Skeletal muscle satellite cell (primary cell): Measurements from ENCODE around the gene PLIN3.
"Not testable (repeated sequence)": the region's sequence is repeated elsewhere in the genome, so short reads cannot be mapped to it uniquely, and the experiment has no call there.

Source experiments
- H3K27me3 ChIP-seq: 2 replicates; pipeline ENCODE4 v1.7.0; 2013; ENCODE audit warnings: low read length; ENCODE audit not compliant: control insufficient read depth, insufficient read depth
- H3K36me3 ChIP-seq: 2 replicates; pipeline ENCODE4 v1.7.0; 2013; ENCODE audit warnings: mild to moderate bottlenecking, control low read depth, low read length; ENCODE audit not compliant: insufficient read depth
- H3K4me1 ChIP-seq: 2 replicates; pipeline ENCODE4 v1.7.0; 2013; ENCODE audit warnings: low read length; ENCODE audit not compliant: control insufficient read depth, insufficient read depth
- H3K4me2 ChIP-seq: 2 replicates; pipeline ENCODE4 v1.7.0; 2013; ENCODE audit warnings: mild to moderate bottlenecking, low read length
- H3K4me3 ChIP-seq: 2 replicates; pipeline ENCODE4 v1.7.0; 2013; ENCODE audit warnings: low read length
- H3K9ac ChIP-seq: 2 replicates; pipeline ENCODE4 v1.7.0; 2013; ENCODE audit warnings: mild to moderate bottlenecking, low read depth, low read length, moderate library complexity
- H3K9me3 ChIP-seq: replicated peaks from 2 replicates; pipeline ENCODE4 v1.7.0; 2013; ENCODE audit warnings: mild to moderate bottlenecking, control low read depth, low read length

The PLIN3 gene

DNA sequence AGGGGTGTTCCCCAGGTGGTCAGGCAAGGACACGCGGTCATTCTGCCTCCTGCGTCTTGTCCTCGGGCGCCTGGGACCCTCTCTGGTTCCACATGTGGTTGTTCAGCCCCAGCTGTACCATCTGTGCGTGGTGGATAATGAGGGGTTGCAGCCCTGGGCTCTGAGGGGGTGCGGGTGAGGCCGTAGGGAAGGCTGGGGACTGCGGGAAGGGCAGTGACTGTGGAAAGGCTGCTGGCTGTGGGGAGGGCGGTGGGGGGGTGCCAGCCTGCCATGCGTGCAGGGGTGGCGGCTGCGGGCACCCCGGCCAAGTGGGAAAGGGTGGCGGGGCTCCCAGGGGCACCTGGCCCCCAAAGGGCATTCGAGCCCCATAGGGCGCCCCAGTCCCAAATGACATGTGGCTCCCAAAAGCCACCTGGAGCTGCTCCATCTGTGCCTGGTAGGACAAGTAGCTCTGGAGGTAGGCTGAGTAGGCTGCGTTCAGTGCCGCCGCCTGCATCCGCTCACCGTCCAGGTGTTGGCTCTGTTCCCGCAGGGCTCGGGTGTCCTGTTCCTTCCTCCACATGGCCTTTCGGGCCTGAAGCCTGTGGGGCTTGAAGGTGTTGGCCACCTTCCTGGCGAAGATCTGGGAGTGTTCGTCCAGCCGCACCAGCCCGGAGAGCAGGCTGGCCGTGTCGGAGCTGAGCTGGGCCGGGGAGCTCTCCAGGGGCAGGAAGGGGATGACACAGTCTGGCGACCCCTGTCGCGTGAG lies 51.1 kb downstream of the PLIN3 start:
- Histone ChIP-seq H3K27me3 (no peaks in the 10 kb centered on the region), H3K9me3 (no peaks in the 10 kb centered on the region), H3K9ac (peak overlapping the region; percentile 22), H3K4me3 (no peak overlapping the region), H3K4me1 (peaks cover 10% of the 10 kb centered on the region), H3K36me3 (peaks cover 21% of the 10 kb centered on the region), H3K4me2 (no peak overlapping the region)

DNA sequence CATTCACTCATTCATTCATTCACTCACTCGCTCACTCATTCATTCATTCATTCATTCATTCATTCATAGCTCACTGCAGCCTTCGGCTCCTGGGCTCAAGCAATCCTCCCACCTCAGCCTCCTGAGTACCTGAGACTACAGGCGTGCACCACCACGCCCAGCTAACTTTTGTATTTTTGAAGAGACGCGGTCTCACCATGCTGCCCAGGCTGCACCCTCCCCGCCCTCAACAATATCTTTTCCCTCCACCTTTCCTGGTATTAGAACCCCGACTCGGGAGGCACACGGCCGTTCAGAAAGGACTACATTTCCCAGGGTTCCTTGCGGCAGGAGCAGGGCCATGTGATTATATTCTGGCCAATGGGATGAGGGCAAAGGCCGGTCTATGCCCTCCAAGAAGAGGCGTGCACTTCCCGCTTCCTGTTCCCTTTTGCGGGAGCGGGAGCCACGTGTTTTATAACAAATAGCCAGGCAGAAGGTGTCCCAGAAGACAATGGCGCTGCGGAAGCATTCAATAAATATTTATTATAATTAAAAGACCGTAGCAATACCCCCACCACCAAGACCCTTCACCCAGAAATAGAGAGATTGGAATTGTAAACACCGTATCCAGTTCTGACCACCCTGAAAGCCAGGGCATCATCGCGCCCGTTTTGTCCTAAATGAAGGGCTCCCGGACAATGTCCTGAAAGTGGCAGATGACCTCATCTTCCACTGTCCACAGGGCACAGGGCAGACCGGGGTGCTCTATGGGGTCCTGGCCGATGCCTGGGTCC lies 51.9 kb downstream of the PLIN3 start:
- H3K4me3 ChIP-seq: no peak overlapping the region
- H3K36me3 ChIP-seq: peaks cover 21% of the 10 kb centered on the region
- H3K9me3 ChIP-seq: no peaks in the 10 kb centered on the region
- peaks cover 10% of the 10 kb centered on the region for H3K4me1 ChIP-seq
- H3K9ac ChIP-seq: peak overlapping the region; percentile 22
- H3K27me3 ChIP-seq: no peaks in the 10 kb centered on the region
- peak overlapping the region; percentile 39 for H3K4me2 ChIP-seq

- Histone ChIP-seq H3K36me3 (peaks cover 21% of the 10 kb centered on the region), H3K9me3 (no peaks in the 10 kb centered on the region), H3K9ac (no peak overlapping the region), H3K4me3 (no peak overlapping the region), H3K27me3 (no peaks in the 10 kb centered on the region), H3K4me2 (no peak overlapping the region), H3K4me1 (peaks cover 10% of the 10 kb centered on the region)
Observed at GRCh38 chr19:4814625-4815425, 52.6 kb downstream of the PLIN3 start.

DNA sequence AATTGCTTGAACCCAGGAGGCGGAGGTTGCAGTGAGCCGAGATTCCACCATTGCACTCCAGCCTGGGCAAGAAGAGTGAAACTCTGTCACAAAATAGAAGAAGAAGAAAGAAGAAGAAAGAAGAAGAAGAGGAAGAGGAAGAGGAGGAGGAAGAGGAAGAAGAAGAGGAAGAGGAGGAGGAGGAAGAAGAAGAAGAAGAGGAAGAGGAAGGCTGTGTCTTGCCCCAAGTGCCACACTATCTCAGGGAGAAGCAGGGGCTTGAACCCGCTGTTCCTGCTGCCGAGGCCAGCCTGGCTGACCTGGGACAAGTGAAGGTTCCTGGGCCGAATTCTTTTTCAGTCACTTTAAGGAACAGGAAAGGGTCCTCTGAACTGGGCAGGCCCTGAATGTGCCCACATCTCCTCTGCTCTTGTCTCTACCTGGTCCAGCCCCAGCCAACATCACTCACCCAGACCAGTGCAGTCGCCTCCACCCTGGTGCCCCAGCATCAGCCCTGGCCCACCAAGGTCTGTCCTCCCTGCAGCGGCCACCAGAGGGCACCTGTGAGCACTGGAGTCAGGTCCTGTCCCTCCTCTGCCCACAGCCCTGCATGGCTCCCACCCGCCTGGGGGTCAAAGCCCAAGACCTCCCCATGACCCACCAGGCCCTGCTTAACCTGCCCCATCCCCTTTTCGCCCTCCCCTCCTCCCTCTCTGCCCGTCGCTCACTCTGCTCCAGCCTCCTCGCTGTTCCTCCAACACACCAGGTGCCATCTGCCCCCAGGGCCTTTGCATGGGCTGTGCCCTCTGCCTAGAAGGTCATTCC lies 55.9 kb downstream of the PLIN3 start:
- no peak overlapping the region for H3K4me3 ChIP-seq
- H3K9ac ChIP-seq: no peak overlapping the region
- no peaks in the 10 kb centered on the region for H3K27me3 ChIP-seq
- H3K36me3 ChIP-seq: peaks cover 7% of the 10 kb centered on the region
- H3K9me3 ChIP-seq: no peaks in the 10 kb centered on the region
- H3K4me2 ChIP-seq: no peak overlapping the region
- peaks cover 10% of the 10 kb centered on the region for H3K4me1 ChIP-seq

DNA sequence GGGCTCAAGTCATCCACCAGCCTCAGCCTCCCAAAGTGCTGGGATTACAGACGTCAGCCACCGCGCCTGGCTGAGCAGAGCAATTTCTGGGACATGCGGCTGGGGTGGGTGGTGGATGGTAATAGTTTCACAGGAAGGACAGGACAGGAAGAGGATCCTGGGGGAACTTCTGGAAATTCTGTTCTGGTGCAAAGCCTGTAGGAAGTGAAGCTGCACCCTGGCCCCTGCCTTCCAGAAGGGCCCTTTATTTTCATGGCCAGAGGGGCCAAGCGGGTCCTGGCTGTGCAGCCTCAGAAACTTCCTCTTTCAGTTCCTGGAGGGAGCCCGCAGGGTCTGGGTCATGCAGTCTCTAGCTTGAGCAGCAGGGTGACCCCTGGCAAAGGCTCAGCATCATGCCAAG lies 60.3 kb downstream of the PLIN3 start:
- no peaks in the 10 kb centered on the region for H3K27me3 ChIP-seq
- H3K4me3 ChIP-seq: no peak overlapping the region
- H3K9ac ChIP-seq: no peak overlapping the region
- H3K4me1 ChIP-seq: no peaks in the 10 kb centered on the region
- H3K9me3 ChIP-seq: no peaks in the 10 kb centered on the region
- no peak overlapping the region for H3K4me2 ChIP-seq
- no peaks in the 10 kb centered on the region for H3K36me3 ChIP-seq

- no peaks in the 10 kb centered on the region for H3K27me3 ChIP-seq
- no peaks in the 10 kb centered on the region for H3K4me1 ChIP-seq
- no peak overlapping the region for H3K9ac ChIP-seq
- H3K9me3 ChIP-seq: no peaks in the 10 kb centered on the region
- no peaks in the 10 kb centered on the region for H3K36me3 ChIP-seq
- no peak overlapping the region for H3K4me2 ChIP-seq
- no peak overlapping the region for H3K4me3 ChIP-seq
Observed at GRCh38 chr19:4806384-4806783, 61.1 kb downstream of the PLIN3 start.

DNA sequence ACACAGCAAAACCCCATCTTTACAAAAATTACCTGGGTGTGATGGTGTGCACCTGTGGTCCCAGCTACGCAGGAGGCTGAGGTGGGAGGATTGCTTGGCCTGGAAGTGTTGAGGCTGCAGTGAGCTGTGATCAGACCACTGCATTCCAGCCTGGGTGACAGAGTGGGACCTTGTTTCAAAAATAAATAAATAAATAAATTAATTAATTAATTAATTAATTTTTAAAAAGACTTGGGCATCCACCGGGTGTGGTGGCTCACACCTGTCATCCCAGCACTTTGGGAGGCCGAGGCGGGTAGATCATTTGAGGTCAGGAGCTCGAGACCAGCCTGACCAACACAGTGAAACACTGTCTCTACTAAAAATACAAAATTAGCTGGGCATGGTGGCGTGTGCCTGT lies 62.3 kb downstream of the PLIN3 start:
- H3K4me1 ChIP-seq, H3K27me3 ChIP-seq, H3K9ac ChIP-seq, H3K9me3 ChIP-seq, H3K4me3 ChIP-seq, H3K4me2 ChIP-seq, H3K36me3 ChIP-seq: not testable (repeated sequence)

DNA sequence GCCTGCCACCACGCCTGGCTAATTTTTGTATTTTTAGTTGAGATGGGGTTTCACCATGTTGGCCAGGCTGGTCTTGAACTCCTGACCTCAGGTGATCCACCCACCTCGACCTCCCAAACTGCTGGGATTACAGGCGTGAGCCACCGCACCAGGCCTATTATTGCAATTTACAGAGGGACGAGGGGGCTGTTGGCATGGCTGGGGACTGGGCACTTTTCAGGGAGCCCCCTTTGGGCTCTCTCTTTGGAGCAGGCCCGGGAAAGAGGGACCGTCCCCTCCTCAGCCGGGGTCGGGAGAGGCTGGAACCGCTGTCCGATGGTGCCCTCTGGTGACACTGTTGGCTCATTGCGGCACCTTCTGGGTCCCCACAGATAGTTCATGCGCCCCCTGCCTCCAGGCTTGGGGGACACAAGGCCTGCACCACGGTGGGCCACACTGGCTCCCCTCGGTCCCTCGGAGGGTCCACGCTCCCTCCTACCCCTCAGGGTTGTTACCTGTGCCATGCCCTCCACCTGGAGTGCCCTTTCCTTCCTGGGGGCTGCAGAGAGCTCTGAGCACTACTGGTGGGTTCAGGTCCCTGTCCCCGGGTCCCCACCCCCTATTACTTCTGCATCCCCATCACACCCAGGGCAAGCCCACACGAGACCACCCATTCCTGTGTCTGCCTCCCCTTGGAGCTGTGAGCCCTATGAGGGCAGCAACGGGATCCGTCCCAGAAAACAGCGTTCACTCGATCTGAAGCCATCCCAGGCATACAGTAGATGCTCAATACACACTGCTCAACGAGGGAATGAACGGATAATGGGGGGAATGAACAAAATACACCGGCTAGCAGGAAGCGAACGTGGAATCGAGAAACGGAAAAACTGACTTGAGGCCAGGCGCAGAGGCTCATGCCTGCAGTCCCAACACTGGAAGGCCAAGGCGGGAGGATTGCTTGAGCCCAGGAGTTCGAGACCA lies 63.5 kb downstream of the PLIN3 start:
- Histone ChIP-seq H3K9me3 (no peaks in the 10 kb centered on the region), H3K4me2 (no peak overlapping the region), H3K4me3 (no peak overlapping the region), H3K4me1 (no peaks in the 10 kb centered on the region), H3K9ac (no peak overlapping the region), H3K27me3 (no peaks in the 10 kb centered on the region), H3K36me3 (no peaks in the 10 kb centered on the region)

- Histone ChIP-seq H3K9ac (no peak overlapping the region), H3K36me3 (peaks cover 2% of the 10 kb centered on the region), H3K4me2 (no peak overlapping the region), H3K9me3 (no peaks in the 10 kb centered on the region), H3K4me1 (no peaks in the 10 kb centered on the region), H3K27me3 (no peaks in the 10 kb centered on the region), H3K4me3 (no peak overlapping the region)
Observed at GRCh38 chr19:4802711-4803110, 64.8 kb downstream of the PLIN3 start.

DNA sequence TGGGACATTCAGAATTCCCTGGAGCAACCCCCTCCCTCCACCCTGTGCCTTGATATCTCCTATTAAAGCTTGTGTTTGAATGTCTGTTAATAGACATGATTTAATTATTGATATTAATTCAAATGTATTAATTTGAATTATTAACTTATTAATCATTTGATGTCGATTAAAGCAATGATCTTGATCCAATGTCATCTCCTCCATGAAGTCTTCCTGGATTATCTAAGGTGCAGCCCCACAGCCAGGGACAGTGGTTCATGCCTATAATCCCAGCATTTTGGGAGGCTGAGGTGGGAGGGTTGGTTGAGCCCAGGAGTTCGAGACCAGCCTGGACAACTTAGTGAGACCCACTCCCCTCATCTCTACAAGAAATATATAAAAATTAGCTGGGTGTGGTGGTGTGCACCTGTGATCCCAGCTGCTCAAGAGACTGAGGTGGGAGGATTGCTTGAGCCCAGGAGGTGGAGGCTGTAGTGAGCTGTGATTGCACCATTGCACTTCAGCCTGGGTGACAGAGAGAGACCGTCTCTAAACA lies 66.3 kb downstream of the PLIN3 start:
- H3K4me3 ChIP-seq: no peak overlapping the region
- H3K9ac ChIP-seq: no peak overlapping the region
- H3K36me3 ChIP-seq: peaks cover 10% of the 10 kb centered on the region
- H3K4me2 ChIP-seq: no peak overlapping the region
- H3K9me3 ChIP-seq: no peaks in the 10 kb centered on the region
- H3K4me1 ChIP-seq: no peaks in the 10 kb centered on the region
- H3K27me3 ChIP-seq: no peaks in the 10 kb centered on the region
